Skeletal muscle satellite cell (primary cell): ENCODE results near the gene DCAF6.

Source experiments
- H3K27me3 ChIP-seq: 2 replicates; pipeline ENCODE4 v1.7.0; 2013; ENCODE audit warnings: low read length; ENCODE audit not compliant: control insufficient read depth, insufficient read depth
- H3K36me3 ChIP-seq: 2 replicates; pipeline ENCODE4 v1.7.0; 2013; ENCODE audit warnings: mild to moderate bottlenecking, control low read depth, low read length; ENCODE audit not compliant: insufficient read depth
- H3K4me1 ChIP-seq: 2 replicates; pipeline ENCODE4 v1.7.0; 2013; ENCODE audit warnings: low read length; ENCODE audit not compliant: control insufficient read depth, insufficient read depth
- H3K4me2 ChIP-seq: 2 replicates; pipeline ENCODE4 v1.7.0; 2013; ENCODE audit warnings: mild to moderate bottlenecking, low read length
- H3K4me3 ChIP-seq: 2 replicates; pipeline ENCODE4 v1.7.0; 2013; ENCODE audit warnings: low read length
- H3K9ac ChIP-seq: 2 replicates; pipeline ENCODE4 v1.7.0; 2013; ENCODE audit warnings: mild to moderate bottlenecking, low read depth, low read length, moderate library complexity
- H3K9me3 ChIP-seq: replicated peaks from 2 replicates; pipeline ENCODE4 v1.7.0; 2013; ENCODE audit warnings: mild to moderate bottlenecking, control low read depth, low read length

The DCAF6 gene

GRCh38 chr1:167974698-167975097, 38.2 kb downstream of the DCAF6 start:
- H3K4me1 ChIP-seq: no peaks in the 10 kb centered on the region
- no peak overlapping the region for H3K4me2 ChIP-seq
- H3K9me3 ChIP-seq: no peaks in the 10 kb centered on the region
- no peak overlapping the region for H3K4me3 ChIP-seq
- no peak overlapping the region for H3K9ac ChIP-seq
- no peaks in the 10 kb centered on the region for H3K27me3 ChIP-seq
- H3K36me3 ChIP-seq: peaks cover 17% of the 10 kb centered on the region

GRCh38 chr1:167977245-167977644, 40.8 kb downstream of the DCAF6 start:
- Histone ChIP-seq H3K4me1 (no peaks in the 10 kb centered on the region), H3K9ac (no peak overlapping the region), H3K9me3 (no peaks in the 10 kb centered on the region), H3K36me3 (peaks cover 23% of the 10 kb centered on the region), H3K27me3 (no peaks in the 10 kb centered on the region), H3K4me3 (no peak overlapping the region), H3K4me2 (no peak overlapping the region)

DNA sequence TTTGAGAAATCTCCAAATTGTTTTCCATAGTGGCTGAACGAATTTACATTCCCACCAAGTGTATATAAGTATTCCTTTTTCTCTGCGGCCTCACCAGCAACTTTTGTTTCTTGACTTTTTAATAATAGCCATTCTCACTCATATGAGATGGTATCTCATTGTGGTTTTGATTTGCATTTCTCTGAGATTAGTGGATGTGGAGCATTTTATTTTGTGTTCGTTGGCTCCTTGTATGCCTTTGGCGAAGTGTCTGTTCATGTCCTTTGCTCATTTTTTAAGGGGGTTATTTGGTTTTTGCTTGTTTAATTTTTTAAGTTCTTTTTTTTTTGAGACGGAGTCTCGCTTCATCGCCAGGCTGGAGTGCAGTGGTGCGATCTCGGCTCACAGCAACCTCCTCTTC, 45.5 kb downstream of the DCAF6 start:
- Histone ChIP-seq H3K4me2 (no peak overlapping the region), H3K27me3 (no peaks in the 10 kb centered on the region), H3K9me3 (no peaks in the 10 kb centered on the region), H3K4me3 (no peak overlapping the region), H3K36me3 (peaks cover 6% of the 10 kb centered on the region), H3K4me1 (peaks cover 3% of the 10 kb centered on the region), H3K9ac (no peak overlapping the region)

GRCh38 chr1:167983797-167984420, 47.4 kb downstream of the DCAF6 start:
- Histone ChIP-seq H3K9ac (no peak overlapping the region), H3K4me1 (peaks cover 9% of the 10 kb centered on the region), H3K27me3 (no peaks in the 10 kb centered on the region), H3K36me3 (peaks cover 6% of the 10 kb centered on the region), H3K4me2 (no peak overlapping the region), H3K4me3 (no peak overlapping the region), H3K9me3 (no peaks in the 10 kb centered on the region)

GRCh38 chr1:167984886-167985489, 48.5 kb downstream of the DCAF6 start:
- H3K36me3 ChIP-seq: peaks cover 10% of the 10 kb centered on the region
- no peaks in the 10 kb centered on the region for H3K9me3 ChIP-seq
- no peak overlapping the region for H3K4me3 ChIP-seq
- no peak overlapping the region for H3K4me2 ChIP-seq
- no peaks in the 10 kb centered on the region for H3K27me3 ChIP-seq
- no peak overlapping the region for H3K9ac ChIP-seq
- peaks cover 9% of the 10 kb centered on the region for H3K4me1 ChIP-seq

GRCh38 chr1:167987174-167987573, 50.7 kb downstream of the DCAF6 start:
- no peak overlapping the region for H3K4me3 ChIP-seq
- no peaks in the 10 kb centered on the region for H3K27me3 ChIP-seq
- H3K9ac ChIP-seq: no peak overlapping the region
- H3K36me3 ChIP-seq: peaks cover 9% of the 10 kb centered on the region
- no peaks in the 10 kb centered on the region for H3K9me3 ChIP-seq
- H3K4me1 ChIP-seq: peaks cover 9% of the 10 kb centered on the region
- no peak overlapping the region for H3K4me2 ChIP-seq

- Histone ChIP-seq H3K9ac (no peak overlapping the region), H3K4me2 (no peak overlapping the region), H3K9me3 (no peaks in the 10 kb centered on the region), H3K4me1 (peaks cover 9% of the 10 kb centered on the region), H3K36me3 (peaks cover 22% of the 10 kb centered on the region), H3K27me3 (no peaks in the 10 kb centered on the region), H3K4me3 (no peak overlapping the region)
Measured at GRCh38 chr1:167991546-167991945, 55.1 kb downstream of the DCAF6 start.

DNA sequence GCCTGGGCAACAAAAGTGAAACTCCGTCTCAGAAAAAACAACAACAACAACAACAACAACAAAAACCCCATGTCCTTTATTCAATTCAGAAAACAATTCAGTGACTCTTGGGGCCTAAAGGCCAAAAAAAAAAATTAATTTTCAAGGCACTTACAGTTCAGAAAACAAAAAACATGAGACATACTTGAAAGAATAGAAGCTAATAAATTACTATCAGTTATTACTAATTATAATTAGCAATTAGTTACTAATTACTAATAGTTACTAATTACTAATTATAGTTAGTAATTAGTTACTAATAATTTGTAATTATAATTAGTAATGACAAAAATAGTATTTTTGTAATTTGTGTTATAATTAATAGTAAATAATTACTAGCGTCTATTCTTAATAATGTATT, 57.2 kb downstream of the DCAF6 start:
- Histone ChIP-seq H3K4me1 (no peaks in the 10 kb centered on the region), H3K27me3 (no peaks in the 10 kb centered on the region), H3K36me3 (peaks cover 35% of the 10 kb centered on the region), H3K4me2 (no peak overlapping the region), H3K9me3 (no peaks in the 10 kb centered on the region), H3K9ac (no peak overlapping the region), H3K4me3 (no peak overlapping the region)

GRCh38 chr1:167994560-167994959, 58.1 kb downstream of the DCAF6 start:
- H3K36me3 ChIP-seq: peaks cover 34% of the 10 kb centered on the region
- H3K27me3 ChIP-seq: no peaks in the 10 kb centered on the region
- H3K4me1 ChIP-seq: no peaks in the 10 kb centered on the region
- H3K9me3 ChIP-seq: no peaks in the 10 kb centered on the region
- H3K4me3 ChIP-seq: no peak overlapping the region
- no peak overlapping the region for H3K4me2 ChIP-seq
- no peak overlapping the region for H3K9ac ChIP-seq

DNA sequence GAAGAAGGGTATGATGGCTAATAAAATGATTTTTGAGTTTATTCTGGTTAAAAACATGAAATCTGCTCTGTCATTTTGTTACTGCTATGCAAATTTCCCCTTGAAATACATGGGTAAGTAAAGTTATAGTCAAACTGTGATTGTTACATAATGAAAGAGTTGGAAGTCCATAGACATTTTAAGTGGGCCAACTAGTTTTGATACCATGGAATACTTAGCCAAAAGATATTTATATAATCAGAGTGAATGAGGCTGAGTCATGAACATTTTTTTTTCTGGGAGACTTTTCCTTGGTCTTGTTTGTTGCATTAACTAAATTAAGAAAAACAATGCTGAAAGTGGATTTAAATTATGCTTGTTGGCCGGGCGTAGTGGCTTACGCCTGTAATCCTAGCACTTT, 58.6 kb downstream of the DCAF6 start:
- H3K4me1 ChIP-seq: no peaks in the 10 kb centered on the region
- H3K4me3 ChIP-seq: no peak overlapping the region
- H3K9ac ChIP-seq: no peak overlapping the region

DNA sequence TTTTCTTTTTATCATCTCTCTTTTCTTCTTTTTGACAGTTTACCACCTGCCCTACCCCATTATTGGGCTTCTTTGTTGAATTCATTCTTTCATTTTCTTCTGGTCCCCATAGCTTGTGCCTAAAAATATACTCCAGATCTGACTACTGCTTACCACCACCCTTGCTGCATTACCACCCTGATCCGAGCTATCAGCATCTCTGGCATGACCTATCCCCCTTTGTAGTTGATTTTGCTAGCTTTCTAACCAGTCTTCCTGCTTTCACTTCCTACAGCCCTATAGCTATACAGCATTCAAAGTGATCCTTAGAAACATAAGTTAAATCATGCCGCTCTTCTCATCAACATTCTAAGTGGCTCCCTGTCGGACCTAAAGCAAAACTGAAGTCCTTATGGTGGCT, 59.8 kb downstream of the DCAF6 start:
- Histone ChIP-seq H3K4me1 (no peaks in the 10 kb centered on the region), H3K27me3 (no peaks in the 10 kb centered on the region), H3K4me3 (no peak overlapping the region), H3K9ac (no peak overlapping the region), H3K36me3 (peaks cover 34% of the 10 kb centered on the region), H3K4me2 (no peak overlapping the region), H3K9me3 (no peaks in the 10 kb centered on the region)

More for the DNA sequence above, 58.6 kb downstream of the DCAF6 start:
- Histone ChIP-seq H3K4me2 (no peak overlapping the region), H3K9me3 (no peaks in the 10 kb centered on the region), H3K27me3 (no peaks in the 10 kb centered on the region), H3K36me3 (peaks cover 34% of the 10 kb centered on the region)

- Histone ChIP-seq H3K4me2 (no peak overlapping the region), H3K9ac (no peak overlapping the region), H3K36me3 (peaks cover 28% of the 10 kb centered on the region)
Measured at GRCh38 chr1:167997037-167997575, 60.6 kb downstream of the DCAF6 start.

More at GRCh38 chr1:167997037-167997575, 60.6 kb downstream of the DCAF6 start:
- no peaks in the 10 kb centered on the region for H3K4me1 ChIP-seq
- no peaks in the 10 kb centered on the region for H3K27me3 ChIP-seq
- no peaks in the 10 kb centered on the region for H3K9me3 ChIP-seq
- no peak overlapping the region for H3K4me3 ChIP-seq
